ENCODE measurements around the gene GRB10. TPM values are rescaled to one million over a fixed set of nuclear protein-coding genes. Genes with fewer than 3 reads are reported as not detected.

GRB10 gene
- total and polyA plus RNA-seq, 3 donors from 2014 or later: 54.0 to 81.9 (median 57.7) TPM

DNA sequence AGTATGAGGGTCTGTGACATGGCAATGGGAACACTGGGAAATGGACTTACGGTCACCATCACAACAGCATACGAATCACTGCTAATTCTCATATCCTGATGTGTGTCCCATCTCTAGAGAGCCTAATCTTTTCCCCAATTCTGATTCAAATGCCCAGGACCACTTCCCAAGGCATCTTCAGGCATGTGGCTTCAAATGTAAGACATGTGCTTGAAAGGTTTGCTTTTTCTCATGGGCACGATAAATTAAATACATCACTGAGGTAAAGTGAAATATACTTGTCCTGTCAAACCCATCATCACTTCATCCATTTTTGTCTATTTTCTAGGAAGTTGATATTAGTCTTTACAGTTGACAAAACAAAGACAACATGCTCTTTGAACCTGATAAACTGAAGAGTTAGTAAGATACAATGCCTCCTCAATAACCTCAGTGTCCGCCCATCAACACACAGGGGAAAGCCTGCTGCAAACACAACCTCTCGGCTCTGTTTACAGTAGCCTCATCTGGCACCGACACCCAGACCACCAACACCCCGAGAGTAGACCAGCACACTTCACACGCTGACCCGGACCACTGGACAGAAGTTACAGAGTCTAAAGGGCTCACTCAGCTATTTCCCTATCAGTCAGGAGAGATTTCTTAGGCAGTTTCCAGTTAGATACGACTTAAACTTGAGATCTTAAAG, 24.8 kb downstream of the GRB10 start:
- Histone ChIP-seq H3K36me3 (ENCODE audit: low read depth, missing control alignments) (no peaks in the 10 kb centered on the region), H3K27ac (no peak overlapping the region), H3K27me3 (no peaks in the 10 kb centered on the region), H3K9me3 (no peaks in the 10 kb centered on the region), H3K4me1 (no peaks in the 10 kb centered on the region), H3K4me3 (no peak overlapping the region)
- DNase-seq: no peak
- TF ChIP-seq POLR2A (IDR thresholded peaks at IDR 0.05) (no peak), CTCF (IDR thresholded peaks at IDR 0.05) (no peak)
- WGBS, 2 donors: 84 to 88% methylated on average over 10 of the region's 10 CpGs
- intact Hi-C loops (cut with DNase I; ENCODE audit: low total_unique reads): no loop called here

GRCh38 chr7:50756180-50756579, 26.5 kb downstream of the GRB10 start:
- no peaks in the 10 kb centered on the region for H3K4me1 ChIP-seq
- WGBS, 2 donors: 91 to 92% methylated on average over 5 to 9 of the region's 9 CpGs

DNA sequence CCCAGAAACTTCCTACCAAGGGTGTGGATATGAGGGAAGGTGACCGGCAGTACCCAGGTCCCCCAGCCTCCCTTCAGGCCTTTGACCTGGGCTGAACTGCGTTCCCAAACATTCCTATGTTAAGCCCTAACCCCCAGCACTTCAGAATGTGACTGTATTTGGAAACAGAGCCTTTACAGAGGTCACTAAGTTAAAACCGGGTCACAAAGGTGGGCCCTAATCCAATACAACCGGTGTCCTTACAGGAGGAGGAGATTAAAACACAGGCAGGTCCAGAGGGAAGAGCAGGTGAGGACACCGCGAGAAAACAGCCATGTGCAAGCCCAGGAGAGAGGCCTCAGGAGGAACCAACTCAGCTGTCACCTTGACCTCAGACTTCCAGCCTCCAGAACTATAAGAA, 28.0 kb downstream of the GRB10 start:
- H3K4me3 ChIP-seq: no peak overlapping the region
- no peaks in the 10 kb centered on the region for H3K4me1 ChIP-seq
- no peaks in the 10 kb centered on the region for H3K27me3 ChIP-seq
- H3K36me3 ChIP-seq (ENCODE audit: low read depth, missing control alignments): no peaks in the 10 kb centered on the region
- intact Hi-C loops (cut with DNase I; ENCODE audit: low total_unique reads): no loop called here
- H3K27ac ChIP-seq: no peak overlapping the region
- DNase-seq: no peak
- TF ChIP-seq POLR2A (IDR thresholded peaks at IDR 0.05) (no peak), CTCF (IDR thresholded peaks at IDR 0.05) (no peak)
- no peaks in the 10 kb centered on the region for H3K9me3 ChIP-seq
- 64 to 72% methylated on average over 6 of the region's 6 CpGs for WGBS, 2 donors

More at GRCh38 chr7:50756180-50756579, 26.5 kb downstream of the GRB10 start:
- DNase-seq: no peak
- no peaks in the 10 kb centered on the region for H3K36me3 ChIP-seq (ENCODE audit: low read depth, missing control alignments)
- no peak overlapping the region for H3K4me3 ChIP-seq
- no peak for TF ChIP-seq CTCF (IDR thresholded peaks at IDR 0.05)
- TF ChIP-seq POLR2A (IDR thresholded peaks at IDR 0.05): no peak
- H3K9me3 ChIP-seq: no peaks in the 10 kb centered on the region
- H3K27me3 ChIP-seq: no peaks in the 10 kb centered on the region
- no peak overlapping the region for H3K27ac ChIP-seq
- intact Hi-C loops (cut with DNase I; ENCODE audit: low total_unique reads): no loop called here

DNA sequence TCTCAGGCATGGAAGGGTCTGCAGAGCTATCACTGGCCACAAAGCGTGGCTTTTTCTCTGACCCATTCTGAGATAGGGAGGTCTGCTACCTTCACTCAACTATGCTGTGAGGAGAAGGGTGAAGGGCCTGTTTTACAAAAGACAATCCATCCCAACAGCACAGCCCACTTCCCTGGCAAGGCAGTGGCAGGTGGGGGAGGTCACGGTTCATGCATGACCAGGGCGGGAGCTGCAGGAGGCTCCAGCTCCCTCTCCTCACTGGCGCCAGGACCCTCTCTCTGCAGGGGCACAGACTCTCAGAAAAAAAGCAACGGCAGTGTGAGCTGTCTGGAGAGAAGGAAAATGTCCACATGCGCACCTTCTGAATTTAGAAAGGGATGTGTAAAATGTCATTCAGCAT, 28.5 kb downstream of the GRB10 start:
- intact Hi-C loops (cut with DNase I; ENCODE audit: low total_unique reads): no loop called here
- no peak overlapping the region for H3K27ac ChIP-seq
- no peaks in the 10 kb centered on the region for H3K36me3 ChIP-seq (ENCODE audit: low read depth, missing control alignments)
- DNase-seq: no peak
- no peaks in the 10 kb centered on the region for H3K9me3 ChIP-seq
- no peak overlapping the region for H3K4me3 ChIP-seq
- no peaks in the 10 kb centered on the region for H3K4me1 ChIP-seq
- TF ChIP-seq CTCF (IDR thresholded peaks at IDR 0.05): no peak
- no peak for TF ChIP-seq POLR2A (IDR thresholded peaks at IDR 0.05)
- H3K27me3 ChIP-seq: no peaks in the 10 kb centered on the region
- WGBS, 2 donors: 84 to 88% methylated on average over 5 to 6 of the region's 6 CpGs

DNA sequence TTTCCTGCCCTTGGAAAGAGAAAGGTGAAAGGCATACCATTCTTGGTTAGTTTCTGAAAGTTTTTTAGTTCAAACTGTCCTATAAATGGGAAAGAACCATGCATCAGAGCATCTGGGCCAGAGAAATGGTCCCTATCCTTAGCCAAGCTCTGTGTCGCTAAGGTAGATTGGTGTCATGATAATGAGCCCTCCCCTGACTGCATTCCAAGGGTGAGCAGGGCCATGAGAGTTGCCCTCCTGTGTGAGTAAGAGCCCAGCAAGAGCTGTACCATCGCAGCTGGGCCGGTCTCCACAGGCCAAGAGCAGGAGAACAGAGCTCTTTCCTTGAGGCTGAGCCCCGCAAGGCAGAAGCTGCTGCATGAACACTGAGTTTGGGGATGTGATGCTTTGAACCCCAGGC, 30.3 kb downstream of the GRB10 start:
- Histone ChIP-seq H3K27ac (no peak overlapping the region), H3K27me3 (no peaks in the 10 kb centered on the region), H3K4me3 (no peak overlapping the region), H3K36me3 (ENCODE audit: low read depth, missing control alignments) (no peaks in the 10 kb centered on the region), H3K4me1 (no peaks in the 10 kb centered on the region), H3K9me3 (no peaks in the 10 kb centered on the region)
- DNase-seq: no peak
- WGBS, 2 donors: 97 to 100% methylated on average over 3 to 4 of the region's 4 CpGs
- intact Hi-C loops (cut with DNase I; ENCODE audit: low total_unique reads): no loop called here
- TF ChIP-seq CTCF (IDR thresholded peaks at IDR 0.05) (no peak), POLR2A (IDR thresholded peaks at IDR 0.05) (no peak)

Data from testis (tissue), 3 donors.